ENCODE measurements around the gene SMC6.

SMC6 gene, protein sequence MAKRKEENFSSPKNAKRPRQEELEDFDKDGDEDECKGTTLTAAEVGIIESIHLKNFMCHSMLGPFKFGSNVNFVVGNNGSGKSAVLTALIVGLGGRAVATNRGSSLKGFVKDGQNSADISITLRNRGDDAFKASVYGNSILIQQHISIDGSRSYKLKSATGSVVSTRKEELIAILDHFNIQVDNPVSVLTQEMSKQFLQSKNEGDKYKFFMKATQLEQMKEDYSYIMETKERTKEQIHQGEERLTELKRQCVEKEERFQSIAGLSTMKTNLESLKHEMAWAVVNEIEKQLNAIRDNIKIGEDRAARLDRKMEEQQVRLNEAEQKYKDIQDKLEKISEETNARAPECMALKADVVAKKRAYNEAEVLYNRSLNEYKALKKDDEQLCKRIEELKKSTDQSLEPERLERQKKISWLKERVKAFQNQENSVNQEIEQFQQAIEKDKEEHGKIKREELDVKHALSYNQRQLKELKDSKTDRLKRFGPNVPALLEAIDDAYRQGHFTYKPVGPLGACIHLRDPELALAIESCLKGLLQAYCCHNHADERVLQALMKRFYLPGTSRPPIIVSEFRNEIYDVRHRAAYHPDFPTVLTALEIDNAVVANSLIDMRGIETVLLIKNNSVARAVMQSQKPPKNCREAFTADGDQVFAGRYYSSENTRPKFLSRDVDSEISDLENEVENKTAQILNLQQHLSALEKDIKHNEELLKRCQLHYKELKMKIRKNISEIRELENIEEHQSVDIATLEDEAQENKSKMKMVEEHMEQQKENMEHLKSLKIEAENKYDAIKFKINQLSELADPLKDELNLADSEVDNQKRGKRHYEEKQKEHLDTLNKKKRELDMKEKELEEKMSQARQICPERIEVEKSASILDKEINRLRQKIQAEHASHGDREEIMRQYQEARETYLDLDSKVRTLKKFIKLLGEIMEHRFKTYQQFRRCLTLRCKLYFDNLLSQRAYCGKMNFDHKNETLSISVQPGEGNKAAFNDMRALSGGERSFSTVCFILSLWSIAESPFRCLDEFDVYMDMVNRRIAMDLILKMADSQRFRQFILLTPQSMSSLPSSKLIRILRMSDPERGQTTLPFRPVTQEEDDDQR

DNA sequence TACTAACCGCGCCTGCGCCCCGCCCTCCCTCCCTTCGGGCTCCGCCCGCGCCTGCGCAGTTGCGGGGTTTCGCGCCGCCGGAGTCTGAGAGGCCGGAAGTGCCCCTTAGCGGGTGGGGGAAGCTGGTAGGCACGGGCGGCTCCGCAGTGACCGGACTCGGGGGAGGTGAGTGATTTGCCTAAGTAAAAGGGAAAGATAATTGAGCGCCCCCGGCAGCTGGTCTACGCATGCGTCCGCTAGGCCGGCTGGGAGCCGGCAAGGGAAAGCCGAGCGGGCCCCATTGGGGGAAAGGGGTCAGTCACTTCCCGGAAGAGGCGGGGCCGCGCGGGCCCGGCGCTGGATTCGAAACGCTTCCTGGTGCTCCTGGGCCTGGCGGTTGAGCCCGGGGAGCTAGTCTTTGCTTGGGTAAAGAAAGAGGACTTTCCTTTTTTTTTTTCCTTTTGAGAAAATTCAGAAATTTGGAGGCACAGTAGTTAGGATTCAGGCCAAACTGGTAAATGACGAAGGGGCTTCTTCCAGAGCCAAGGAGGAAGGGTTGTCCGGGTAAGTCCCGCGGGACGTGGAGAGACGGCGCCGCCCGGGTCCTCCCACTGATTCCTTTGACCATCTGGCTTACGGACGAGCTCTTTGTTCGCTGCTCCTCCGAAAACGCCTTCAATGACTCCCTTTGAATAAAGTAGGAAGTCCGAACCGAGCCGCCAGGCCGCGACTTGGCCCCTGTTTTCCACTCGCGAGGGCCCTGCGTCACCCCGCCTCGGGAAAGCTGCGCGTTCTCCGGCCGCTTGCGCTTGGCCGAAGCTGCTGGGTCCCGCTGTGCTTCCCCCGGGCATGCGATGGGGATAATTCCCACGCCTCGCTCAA lies at the start of gene SMC6, which contains the start of gene GEN1:
TSS of gene SMC6 (minus strand) at position 8 of the 861 bp plus-strand sequence. CDS start 7,864 bp downstream, outside the sequence.
TSS of gene GEN1 (plus strand) at position 336 of the 861 bp plus-strand sequence. CDS start 5,806 bp downstream, outside the sequence.
- DNase-seq (ENCODE audit: low spot score) = peak; percentile 73

DNA sequence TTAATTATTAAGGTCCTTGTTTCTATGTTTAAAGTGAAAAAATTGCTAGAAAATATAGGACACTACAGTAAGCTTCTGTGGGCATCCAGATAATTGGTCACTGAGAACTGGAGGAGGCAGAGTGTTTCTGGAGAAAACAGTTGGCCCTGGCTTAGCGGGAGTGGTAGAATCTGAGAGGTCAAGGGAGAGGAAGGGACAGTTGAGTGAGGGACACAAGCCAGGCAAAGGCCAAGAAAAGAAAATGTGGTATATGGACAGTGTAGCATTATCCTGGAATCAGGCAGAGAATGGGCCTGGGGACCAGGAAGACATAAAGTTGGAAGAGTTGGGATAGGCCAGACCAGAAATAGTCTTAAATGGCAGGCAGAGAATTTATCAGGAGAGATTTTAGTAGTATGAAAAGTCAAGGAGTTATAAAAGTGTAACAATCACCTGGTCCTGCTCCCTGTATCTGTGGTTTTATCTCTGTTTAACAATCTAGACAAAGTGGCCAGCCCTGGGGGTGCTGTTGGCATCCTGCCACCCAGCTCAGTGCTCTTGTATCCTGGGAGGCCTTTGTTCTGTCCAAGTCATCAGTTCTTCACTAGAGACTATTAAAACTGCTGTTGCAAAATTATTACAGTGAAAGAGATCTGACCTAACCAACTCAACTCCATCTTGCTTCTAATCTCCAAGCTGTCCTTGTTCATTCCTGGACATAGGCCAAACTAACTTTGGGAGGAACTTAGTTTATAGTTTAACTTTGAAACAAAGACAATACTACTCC lies 47.3 kb upstream of the SMC6 start:
- DNase-seq (ENCODE audit: low spot score) = no peak

DNA sequence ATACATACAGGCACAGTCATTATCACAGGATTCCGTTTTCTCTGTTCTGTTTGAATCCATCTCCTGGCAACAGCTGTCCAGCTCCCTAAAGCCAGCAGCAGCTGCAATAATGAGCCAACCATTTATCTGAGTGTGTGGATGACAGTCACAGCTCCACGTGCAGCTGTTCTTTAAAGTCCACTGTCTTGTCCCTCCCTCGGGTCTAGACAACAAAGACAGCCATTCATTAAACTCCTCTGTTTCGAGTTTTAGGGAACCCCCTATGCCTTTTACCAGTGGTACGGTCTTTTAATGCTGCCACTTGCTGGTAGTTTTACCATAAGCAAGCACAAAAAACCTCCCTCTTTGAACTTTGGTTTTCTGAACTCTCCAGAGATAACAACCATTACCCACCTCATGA lies 46.6 kb upstream of the SMC6 start:
- no peak for DNase-seq (ENCODE audit: low spot score)

DNA sequence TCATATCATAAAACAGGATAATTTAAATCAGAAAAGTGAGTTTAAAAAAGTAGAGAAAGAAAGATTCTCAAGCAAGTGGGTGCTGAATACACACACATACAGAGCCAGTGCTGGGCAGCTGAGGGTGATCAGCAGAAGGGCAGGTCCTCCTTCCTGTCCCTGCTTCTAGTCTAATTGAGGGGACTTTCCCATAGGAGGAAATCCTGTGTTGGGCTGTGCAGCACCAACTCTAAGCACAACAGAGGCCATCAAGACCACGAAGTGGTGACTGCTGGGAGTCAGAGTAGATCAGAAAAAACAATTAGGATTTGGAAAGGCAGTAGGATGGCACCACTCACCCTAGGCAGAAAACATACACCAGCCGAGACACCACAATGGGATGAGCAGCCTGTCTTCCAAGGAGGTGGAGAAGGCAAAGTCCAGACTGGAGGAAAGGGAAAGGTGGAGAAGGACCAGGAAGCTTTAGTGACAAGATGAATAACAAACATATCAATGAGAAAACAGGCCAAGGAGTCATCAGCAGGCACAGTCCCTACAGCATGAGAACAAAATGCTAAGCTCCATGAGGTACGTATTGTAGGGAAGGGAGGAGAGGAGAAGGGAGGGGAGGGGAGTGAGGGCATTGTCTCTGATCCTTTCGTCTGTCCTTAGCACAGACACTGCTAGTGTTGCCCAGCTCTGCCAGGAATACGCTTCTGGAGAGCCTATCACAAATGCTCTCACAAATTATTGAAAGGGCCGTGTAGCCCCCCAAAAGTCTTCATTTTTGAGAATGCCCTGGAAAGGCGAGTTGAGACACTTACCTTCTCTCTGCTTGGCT lies 45.9 kb upstream of the SMC6 start:
- DNase-seq (ENCODE audit: low spot score) = no peak

DNA sequence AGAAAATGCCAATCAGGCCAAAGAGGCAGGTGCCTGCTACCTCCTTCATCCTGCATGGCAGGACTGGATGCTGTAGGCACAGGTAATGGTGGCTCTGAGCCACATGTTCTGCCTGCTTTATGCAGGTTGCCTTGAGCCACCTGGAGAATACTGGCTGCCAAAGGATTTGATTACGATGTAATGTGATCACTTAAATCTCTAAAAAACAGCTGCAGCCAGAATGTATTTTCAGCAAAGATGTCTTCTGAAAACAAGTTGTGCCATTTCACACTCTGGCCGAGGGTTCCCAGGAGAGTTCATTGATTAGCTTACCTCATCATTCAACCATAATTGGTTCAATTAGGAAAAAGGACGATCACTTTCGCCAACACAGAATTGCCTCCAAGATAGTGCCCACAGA lies 44.7 kb upstream of the SMC6 start:
- no peak for DNase-seq (ENCODE audit: low spot score)

DNA sequence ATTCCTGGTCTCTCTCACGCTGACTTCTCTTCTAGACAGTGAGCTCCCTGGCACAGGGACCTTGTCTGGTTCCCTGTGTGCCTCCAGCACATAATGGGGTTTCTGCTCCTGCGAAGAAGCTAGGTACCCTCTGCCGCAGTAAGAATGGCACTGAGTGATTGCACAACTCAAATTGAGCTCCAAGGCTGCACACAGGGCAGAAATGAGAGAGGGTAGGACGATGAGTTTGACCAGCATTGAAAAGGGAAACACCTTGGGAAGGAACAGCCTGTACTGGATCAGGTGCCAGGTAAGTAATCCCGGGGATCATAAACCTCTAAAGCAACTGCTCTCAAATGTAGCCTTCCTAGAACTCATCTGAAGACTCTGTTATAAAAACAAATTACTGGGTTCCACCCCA lies 41.7 kb upstream of the SMC6 start:
- DNase-seq (ENCODE audit: low spot score) = no peak

DNA sequence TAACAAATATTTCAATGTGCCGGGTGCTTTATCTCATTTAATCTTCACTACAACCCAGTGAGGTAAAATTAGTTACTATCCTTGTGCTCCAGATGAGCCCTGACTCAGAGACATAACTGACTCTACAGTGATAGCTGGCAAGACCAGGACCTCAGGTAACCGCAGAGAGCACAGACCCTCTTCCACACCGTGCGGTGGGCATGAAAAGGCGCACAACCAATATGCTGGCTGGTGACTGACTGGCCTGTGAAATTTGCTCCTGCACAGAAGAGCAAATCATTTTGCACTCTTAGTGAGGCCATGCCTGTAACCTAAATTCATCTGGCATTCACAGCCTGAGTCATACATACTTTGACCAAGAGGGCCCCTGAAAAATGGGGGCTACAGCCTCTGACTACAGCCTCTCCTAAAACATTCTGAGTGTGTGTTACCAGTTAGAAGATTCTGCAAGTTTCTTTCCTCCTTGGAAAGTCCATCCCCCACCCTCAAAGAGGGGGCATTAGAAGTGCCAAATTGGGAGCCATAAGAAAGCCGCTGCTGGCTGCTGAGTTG lies 40.3 kb upstream of the SMC6 start:
- no peak for DNase-seq (ENCODE audit: low spot score)

DNA sequence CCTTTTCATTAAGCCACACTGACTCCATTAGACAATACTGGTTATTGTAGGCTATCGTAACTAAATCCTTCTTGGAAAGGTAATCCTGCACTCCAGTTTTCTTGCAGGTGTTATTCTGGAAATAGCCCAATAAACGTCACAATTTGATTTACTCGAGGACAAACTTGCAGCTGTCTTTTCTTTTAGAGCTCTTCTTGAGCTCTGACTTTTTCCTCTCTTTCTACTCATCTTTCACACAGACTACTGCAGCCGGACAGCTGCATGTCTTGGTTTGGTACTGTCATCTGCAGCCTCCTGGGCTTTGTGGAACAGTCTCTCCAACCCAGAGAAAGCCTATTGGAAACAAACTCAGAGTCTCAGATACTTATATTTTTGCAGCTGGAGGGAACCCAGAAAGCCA lies 39.7 kb upstream of the SMC6 start:
- no peak for DNase-seq (ENCODE audit: low spot score)

DNA sequence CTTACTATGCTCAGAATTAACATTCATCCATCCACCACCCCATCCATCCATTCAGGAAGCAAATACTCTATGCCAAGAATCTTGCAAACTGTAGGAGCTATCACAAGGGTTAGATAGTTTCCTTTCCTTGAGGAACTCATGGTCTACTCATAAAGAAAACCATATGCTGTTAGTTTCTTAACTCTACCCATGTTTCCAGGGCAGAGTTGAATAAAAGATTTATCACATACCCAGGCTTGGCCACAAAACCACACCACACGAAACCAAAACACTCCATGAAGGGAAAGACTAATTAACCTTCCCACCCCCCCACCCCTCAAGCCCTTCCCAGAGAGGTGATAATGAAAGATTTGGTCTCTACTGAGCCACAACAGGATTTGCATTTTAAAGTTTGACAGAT lies 38.9 kb upstream of the SMC6 start:
- DNase-seq (ENCODE audit: low spot score) = no peak

DNA sequence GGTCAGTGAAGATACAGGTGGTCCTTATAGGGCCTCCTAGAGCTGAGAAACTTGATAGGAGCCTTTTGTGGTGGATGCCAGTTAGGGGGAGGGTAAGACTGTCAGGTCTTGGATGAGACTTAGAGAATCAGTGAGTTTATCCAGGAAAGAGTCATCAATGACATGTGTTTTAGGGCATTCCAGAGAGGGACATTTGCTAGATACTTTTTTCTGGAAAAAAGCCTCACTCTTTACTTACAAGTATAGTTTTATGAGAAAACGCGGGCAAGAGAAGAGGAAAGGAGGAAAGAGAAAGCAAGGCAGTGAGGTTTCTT lies 38.2 kb upstream of the SMC6 start:
- DNase-seq (ENCODE audit: low spot score) = no peak

DNA sequence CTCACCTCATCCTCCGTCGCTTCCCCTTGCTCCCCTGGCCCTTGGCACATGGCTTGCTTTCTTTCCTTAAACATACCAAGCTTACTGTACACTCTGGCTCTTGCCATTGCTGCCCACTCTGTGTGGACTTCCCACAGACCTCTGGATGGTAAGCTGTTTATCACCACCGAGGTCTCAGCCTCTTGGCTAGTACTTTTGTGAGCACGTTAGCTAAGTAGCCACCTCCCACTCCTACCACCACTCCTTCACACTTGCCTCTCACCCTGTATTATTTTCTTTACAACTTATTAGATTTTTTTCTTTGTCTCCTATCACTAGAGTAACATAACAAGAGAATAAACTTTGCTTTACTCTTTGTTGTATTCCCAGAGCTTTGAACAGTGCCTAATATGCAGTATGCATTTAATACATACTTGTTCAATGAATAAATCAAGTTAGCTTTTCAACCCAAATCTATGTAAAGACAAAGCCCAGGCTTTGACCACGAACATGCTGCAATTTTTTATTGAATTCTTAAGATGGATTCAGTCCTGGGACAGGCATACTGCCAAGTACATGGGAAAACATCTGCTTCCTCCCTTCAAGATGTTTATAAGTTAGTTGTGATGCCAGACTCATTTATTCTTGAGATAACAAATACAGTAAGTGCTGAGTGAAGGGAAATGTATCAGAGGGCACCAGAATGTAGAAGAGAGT lies 37.7 kb upstream of the SMC6 start:
- DNase-seq (ENCODE audit: low spot score) = no peak

DNA sequence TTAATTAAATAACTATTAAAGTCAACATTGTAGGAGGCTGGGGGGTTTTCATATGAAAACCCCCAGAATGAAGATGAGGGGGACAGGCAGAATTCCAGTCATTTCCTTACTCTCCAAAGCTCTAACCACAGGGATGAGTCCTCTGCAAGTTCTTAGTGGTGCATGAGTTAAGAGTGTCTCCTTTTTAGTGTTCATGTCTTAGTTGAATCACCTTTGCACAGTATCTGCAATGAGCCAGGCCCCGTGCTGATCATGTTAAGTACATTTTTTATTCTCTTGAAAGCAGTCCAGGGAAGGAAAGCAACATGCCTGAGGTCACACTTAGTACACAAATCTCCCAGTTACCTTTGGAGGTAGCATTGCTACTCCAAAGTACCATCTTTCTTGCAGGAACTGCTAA lies 36.9 kb upstream of the SMC6 start:
- DNase-seq (ENCODE audit: low spot score) = no peak

DNA sequence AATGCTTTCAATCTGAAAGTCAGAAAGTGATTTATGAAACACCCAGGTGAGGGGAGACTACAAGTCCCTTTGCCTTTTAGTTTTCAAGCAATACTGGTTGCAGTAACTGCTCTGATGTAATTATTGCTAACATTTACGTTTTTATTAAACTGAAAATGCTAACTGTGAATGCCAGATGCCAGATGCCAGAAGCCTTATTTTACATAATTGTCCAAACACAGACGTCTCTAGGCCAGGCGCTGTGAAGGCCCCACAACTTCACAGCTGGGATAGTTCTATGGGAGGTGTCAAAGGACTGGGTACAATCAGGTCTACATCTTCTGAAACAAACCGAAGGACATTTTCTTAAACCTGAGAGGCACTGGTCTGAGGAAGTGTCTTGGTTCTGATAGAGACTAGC lies 35.2 kb upstream of the SMC6 start:
- no peak for DNase-seq (ENCODE audit: low spot score)

DNA sequence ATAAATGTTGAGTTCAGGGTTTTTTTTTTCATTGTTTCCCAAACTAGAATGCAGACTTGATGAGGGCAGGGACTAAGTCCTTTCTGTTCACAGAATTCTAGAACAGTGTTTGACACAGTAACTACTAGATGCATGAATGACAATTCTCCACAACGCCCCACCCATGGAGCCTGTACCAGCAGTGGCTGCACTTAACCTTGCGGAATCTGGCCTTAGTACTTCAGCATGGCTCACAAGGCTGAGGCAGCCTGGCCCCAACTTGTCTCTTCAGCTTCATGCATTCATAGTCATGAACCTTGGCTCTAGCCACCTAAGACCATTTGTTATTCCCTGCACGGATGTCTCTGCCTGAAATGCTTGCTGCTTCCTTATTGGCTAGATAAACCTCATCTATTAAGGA lies 33.1 kb upstream of the SMC6 start:
- DNase-seq (ENCODE audit: low spot score) = no peak

DNA sequence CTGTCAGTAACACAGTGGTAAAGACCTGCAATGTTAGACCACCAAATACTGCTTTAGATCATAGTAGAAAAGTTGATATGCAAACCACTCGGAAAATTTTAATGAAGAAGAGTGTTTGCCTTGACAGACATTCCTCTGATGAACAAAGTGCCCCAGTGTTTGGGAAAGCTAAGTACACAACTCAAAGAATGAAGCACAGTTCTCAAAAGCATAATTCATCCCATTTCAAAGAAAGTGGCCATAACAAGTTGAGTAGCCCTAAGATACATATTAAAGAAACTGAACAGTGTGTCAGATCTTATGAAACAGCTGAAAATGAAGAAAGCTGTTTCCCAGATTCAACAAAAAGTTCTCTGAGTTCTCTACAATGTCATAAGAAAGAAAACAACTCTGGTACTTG lies 27.9 kb upstream of the SMC6 start:
- DNase-seq (ENCODE audit: low spot score) = no peak

DNA sequence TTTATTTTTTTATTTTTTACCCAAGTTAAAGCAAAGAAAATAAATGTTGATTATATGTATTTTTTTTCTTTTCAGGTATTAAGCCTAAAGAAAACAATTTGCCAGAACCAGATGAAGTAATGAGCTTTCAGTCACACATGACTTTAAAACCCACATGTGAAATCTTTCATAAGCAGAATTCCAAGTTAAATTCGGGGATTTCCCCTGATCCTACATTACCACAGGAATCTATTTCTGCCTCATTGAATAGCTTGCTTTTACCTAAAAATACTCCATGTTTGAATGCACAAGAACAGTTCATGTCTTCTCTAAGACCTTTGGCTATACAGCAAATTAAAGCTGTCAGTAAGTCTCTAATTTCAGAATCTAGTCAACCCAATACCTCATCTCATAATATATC lies 26.9 kb upstream of the SMC6 start:
- DNase-seq (ENCODE audit: low spot score) = no peak

DNA sequence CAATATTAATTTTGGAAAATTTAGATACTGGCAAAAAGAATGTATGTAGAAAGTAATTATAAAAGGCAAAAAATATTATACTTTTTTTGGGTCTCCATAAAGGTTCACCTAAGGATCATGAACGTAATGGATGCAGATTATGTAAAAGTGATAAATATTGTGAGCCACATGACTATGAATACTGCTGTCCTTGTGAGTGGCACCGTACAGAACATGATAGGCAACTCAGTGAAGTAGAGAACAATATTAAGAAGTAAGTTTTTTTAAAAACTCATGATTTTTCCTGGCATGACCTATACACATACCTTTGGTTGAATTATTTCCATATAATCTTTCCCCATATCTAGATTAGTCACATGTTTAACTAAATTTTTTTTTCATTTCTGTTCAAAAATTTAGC lies 18.9 kb upstream of the SMC6 start:
- DNase-seq (ENCODE audit: low spot score) = no peak

DNA sequence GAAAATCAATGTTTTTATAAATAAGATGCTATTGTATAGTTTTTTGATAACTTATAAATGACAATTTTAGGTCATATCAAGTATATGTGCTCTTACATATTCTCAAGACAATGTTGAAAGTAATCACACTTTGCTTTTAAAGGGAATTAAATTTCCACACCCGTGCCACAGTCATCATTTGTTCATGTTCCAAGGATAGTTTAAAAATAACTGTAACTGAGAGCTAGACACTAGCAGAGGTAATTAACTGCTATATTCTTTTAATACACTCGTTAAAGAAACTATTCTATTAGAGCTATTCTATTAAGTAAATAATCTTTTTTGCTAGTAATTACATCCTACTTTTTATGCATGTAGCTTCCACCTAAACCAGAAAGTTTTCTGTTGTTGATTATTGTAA lies 18.3 kb upstream of the SMC6 start:
- no peak for DNase-seq (ENCODE audit: low spot score)

DNA sequence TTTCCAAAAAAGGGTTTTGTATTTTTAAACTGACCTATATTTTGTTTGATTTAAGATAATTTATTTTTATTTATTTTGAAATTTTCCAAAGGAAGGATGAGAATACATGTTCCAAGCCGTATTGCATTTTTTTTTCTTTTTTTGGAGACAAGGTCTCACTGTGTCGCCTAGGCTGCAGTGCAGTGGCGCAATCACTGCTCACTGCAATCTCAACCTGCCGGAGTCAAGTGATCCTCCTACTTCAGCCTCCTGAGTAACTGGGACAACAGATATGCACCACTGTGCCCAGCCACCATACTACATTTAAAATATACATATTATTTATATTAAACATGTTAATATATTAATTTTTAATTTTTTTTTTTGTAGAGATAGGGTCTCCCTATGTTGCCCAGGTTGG lies 15.3 kb upstream of the SMC6 start:
- no peak for DNase-seq (ENCODE audit: low spot score)
